Colonic mucosa (tissue), 4 donors: ENCODE results near the gene AK9. TPM values are rescaled to one million over a fixed set of nuclear protein-coding genes. Genes with fewer than 3 reads are reported as not detected.

Source experiments
- DNase-seq: peaks from one replicate; pipeline ENCODE4 v3.0.0-alpha.2; 2020
- H3K27ac ChIP-seq: fragments of 200-600 bp; one replicate; pipeline ENCODE4 v1.8.0; 2021
- H3K27me3 ChIP-seq: fragments of 200-600 bp; one replicate; pipeline ENCODE4 v1.8.0; 2021
- H3K36me3 ChIP-seq: fragments of 200-600 bp; one replicate; pipeline ENCODE4 v1.8.0; 2021
- H3K4me1 ChIP-seq: fragments of 200-600 bp; one replicate; pipeline ENCODE4 v1.8.0; 2021; ENCODE audit warnings: mild to moderate bottlenecking
- H3K4me3 ChIP-seq: fragments of 200-600 bp; one replicate; pipeline ENCODE4 v1.8.0; 2021
- H3K9ac ChIP-seq, 2 donors: one replicate each; pipeline ENCODE4 v1.7.0; 2013; ENCODE audit warnings: control low read depth in 2 of 2, low read depth in 2 of 2, low read length in 2 of 2
- H3K9me3 ChIP-seq: fragments of 200-600 bp; one replicate; pipeline ENCODE4 v1.8.0; 2021
- intact Hi-C: fragments of 100-400 bp; cut with DNase I; formaldehyde crosslinking; loops from one replicate; pipeline ENCODE4 v1.14.1; 2022
- total RNA-seq, 2 donors: library from RNA; stranded (reverse); fragmentation: NEBNext Ultra II Directional in 1 of 2; extraction: Animal tissue kit (Norgen Biotek cat#: 25700) in 1 of 2; gene quantifications; one replicate each; pipeline ENCODE4 v1.2.1, GENCODE V29; 2021
- TF ChIP-seq, protein P1 (sequence below): fragments of 200-600 bp; IDR thresholded peaks from one replicate; pipeline ENCODE4 v1.8.0; 2022; ENCODE audit warnings: antibody characterized with exemption, mild to moderate bottlenecking
- donor health status: healthy.
- donor health status: DM: no; HTN: no; CAD: no.
- donor health status: DM: no; HTN: no; CAD: no.

The AK9 gene
- total RNA-seq, 2 donors from 2014 or later: 5.6 to 5.7 TPM

GRCh38 chr6:109482905-109483734, 207.9 kb downstream of the AK9 start, which contains the start of gene ZBTB24:
Gene ZBTB24 (minus strand): TSS chr6:109483219. CDS start chr6:109482026, 1,193 bp downstream.
- no peaks in the 10 kb centered on the region for H3K36me3 ChIP-seq
- no peaks in the 10 kb centered on the region for H3K9me3 ChIP-seq
- H3K4me3 ChIP-seq: peak within 1 kb of the TSS; percentile 96
- peaks cover 5% of the 10 kb centered on the region for H3K4me1 ChIP-seq
- H3K27me3 ChIP-seq: no peaks in the 10 kb centered on the region
- peak within 1 kb of the TSS; percentile 82 for H3K27ac ChIP-seq
- H3K9ac ChIP-seq: peak within 1 kb of the TSS; percentile 81 to 89
- TF ChIP-seq, protein P1, sequence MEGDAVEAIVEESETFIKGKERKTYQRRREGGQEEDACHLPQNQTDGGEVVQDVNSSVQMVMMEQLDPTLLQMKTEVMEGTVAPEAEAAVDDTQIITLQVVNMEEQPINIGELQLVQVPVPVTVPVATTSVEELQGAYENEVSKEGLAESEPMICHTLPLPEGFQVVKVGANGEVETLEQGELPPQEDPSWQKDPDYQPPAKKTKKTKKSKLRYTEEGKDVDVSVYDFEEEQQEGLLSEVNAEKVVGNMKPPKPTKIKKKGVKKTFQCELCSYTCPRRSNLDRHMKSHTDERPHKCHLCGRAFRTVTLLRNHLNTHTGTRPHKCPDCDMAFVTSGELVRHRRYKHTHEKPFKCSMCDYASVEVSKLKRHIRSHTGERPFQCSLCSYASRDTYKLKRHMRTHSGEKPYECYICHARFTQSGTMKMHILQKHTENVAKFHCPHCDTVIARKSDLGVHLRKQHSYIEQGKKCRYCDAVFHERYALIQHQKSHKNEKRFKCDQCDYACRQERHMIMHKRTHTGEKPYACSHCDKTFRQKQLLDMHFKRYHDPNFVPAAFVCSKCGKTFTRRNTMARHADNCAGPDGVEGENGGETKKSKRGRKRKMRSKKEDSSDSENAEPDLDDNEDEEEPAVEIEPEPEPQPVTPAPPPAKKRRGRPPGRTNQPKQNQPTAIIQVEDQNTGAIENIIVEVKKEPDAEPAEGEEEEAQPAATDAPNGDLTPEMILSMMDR: no peak
- DNase-seq: peak; percentile 94
- intact Hi-C loops: no loop called here

- Histone ChIP-seq H3K27me3 (no peaks in the 10 kb centered on the region), H3K9ac (no peak overlapping the region), H3K4me3 (no peak overlapping the region), H3K36me3 (no peaks in the 10 kb centered on the region), H3K27ac (no peak overlapping the region), H3K9me3 (no peaks in the 10 kb centered on the region), H3K4me1 (peaks cover 5% of the 10 kb centered on the region)
- TF ChIP-seq, protein P1: no peak
- no peak for DNase-seq
- intact Hi-C loops: no loop called here
Measured at GRCh38 chr6:109480993-109481480, 210.0 kb downstream of the AK9 start.

DNA sequence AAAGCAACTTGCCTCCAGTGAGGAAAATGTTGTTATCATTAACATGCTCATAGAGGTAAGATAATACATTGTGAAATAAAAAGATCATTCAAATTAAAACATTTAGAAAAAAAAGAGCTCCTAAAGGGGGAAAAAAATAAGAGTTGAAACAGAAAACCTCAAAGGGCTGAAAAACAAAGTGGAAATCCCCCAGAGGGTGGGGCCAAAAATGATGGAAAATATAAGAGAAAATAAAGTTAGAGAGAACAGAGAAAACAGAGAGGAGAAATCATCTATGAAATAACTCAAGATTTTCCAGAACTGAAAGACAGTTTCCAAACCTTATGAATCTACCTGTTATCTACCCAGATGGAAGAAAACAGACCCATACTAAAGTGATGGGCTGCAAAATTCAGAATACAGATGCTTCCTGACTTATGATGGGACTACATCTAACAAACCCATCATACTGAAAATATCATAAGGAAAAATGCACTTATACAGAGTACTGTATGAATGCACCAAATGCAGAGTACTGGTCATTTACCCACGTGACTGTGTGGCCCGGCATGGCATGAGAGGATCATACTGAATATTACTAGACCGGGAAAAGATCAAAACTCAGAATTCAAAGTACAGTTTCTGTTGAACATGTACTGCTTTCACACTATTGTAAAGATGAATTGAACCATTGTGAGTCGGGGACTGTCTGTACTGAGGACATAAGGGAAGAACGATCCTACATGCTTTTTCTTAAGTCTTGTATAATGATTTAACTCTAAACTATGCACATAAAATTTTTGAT, 212.0 kb downstream of the AK9 start:
- peaks cover 7% of the 10 kb centered on the region for H3K36me3 ChIP-seq
- peak overlapping the region; percentile 10 for H3K4me3 ChIP-seq
- H3K27me3 ChIP-seq: no peaks in the 10 kb centered on the region
- intact Hi-C loops: no loop called here
- DNase-seq: no peak
- H3K9me3 ChIP-seq: no peaks in the 10 kb centered on the region
- TF ChIP-seq, protein P1: no peak
- peaks cover 5% of the 10 kb centered on the region for H3K4me1 ChIP-seq
- H3K9ac ChIP-seq: peak overlapping the region in 1 of 2 donors; percentile 26
- no peak overlapping the region for H3K27ac ChIP-seq

DNA sequence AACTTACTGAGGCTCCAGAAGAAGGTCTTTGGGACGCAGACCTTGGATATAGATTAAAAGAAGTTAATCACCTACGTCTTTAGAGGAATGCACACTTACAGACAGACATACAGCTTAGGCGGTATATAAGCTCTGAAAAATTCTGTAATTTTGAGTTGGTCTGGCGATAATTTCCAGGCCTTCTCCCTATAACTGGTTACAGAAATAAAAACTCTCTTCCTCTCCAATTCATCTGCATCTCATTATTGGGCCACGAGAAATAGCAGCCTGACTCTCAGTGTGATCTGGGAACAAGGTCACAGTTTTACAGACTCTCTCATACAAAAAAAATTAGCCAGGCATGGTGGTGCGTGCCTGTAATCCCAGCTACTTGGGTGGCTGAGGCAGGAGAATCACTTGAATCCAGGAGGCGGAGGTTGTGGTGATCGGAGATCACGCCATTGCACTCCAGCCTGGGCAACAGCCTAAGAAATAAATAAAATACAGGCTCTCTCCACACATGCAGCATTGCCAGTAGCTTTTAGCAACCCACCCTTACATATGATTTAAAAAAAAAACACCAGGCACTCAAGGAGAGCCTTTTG, 212.7 kb downstream of the AK9 start:
- H3K9ac ChIP-seq: no peak overlapping the region
- H3K4me1 ChIP-seq: peaks cover 5% of the 10 kb centered on the region
- H3K27ac ChIP-seq: no peak overlapping the region
- TF ChIP-seq, protein P1: no peak
- no peaks in the 10 kb centered on the region for H3K27me3 ChIP-seq
- H3K4me3 ChIP-seq: no peak overlapping the region
- DNase-seq: no peak
- no peaks in the 10 kb centered on the region for H3K9me3 ChIP-seq
- peaks cover 7% of the 10 kb centered on the region for H3K36me3 ChIP-seq
- intact Hi-C loops: no loop called here

- Histone ChIP-seq H3K4me1 (peaks cover 5% of the 10 kb centered on the region), H3K4me3 (no peak overlapping the region), H3K36me3 (peaks cover 7% of the 10 kb centered on the region), H3K27me3 (no peaks in the 10 kb centered on the region), H3K27ac (no peak overlapping the region), H3K9ac (no peak overlapping the region), H3K9me3 (no peaks in the 10 kb centered on the region)
- intact Hi-C loops: no loop called here
- TF ChIP-seq, protein P1: no peak
- no peak for DNase-seq
Measured at GRCh38 chr6:109477725-109478124, 213.3 kb downstream of the AK9 start.
